M059J (cell line): ENCODE data around the gene EFCAB8. TPM values are rescaled to one million over a fixed set of nuclear protein-coding genes. Genes with fewer than 3 reads are reported as not detected.

Source experiments
- DNase-seq: peaks from one replicate; pipeline ENCODE4 v3.0.0-alpha.2; 2012; ENCODE audit warnings: low read depth
- total RNA-seq: library from RNA; depleted of rRNA; stranded (reverse); fragments of >200 nt; shearing (Covaris generic); gene quantifications from 2 replicates; pipeline ENCODE4 v1.2.3, GENCODE V29; 2014

The EFCAB8 gene
- total RNA-seq, 1 experiment from 2014 or later = not detected

- no peak for DNase-seq
Observed at GRCh38 chr20:32986331-32986966, 127.7 kb downstream of the EFCAB8 start.

- no peak for DNase-seq
Observed at GRCh38 chr20:32987044-32987825, 128.5 kb downstream of the EFCAB8 start.

- no peak for DNase-seq
Observed at GRCh38 chr20:32988008-32988407, 129.3 kb downstream of the EFCAB8 start.

DNA sequence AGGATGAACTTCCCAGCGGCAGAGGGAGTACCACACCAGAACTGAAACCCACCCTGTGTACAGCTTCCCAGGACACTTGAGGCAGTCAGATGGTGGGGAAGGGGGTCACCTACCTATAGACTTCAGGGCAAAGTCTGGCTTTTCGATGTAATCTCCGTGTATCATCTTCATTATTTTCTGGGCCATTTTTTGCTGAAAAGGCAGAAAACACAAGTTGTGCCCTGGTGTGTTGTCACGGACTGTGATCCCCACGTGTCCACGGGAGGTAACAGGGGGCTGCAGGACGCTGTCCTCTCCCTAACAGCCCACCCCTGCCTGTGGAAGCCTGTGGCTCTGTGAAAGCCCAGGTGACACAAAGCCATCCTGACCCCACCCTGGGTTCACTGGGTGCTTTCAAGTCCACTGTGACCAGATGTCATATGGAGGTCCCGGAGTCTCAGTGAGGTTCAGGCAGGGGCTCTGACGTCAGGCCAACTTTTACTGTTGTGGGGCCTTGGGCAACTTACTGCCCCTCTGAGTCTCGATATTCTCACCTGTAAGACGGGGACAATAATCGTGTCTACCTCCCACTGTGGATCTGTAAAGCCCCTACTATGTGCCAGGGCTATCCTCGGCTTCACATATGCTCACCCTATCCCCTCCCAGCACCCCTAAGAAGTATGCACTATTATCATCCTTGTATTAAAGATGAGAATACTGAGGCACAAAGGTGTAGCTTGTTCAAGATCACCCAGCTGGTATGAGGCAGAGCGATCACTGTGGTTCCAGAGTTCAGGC lies 131.0 kb downstream of the EFCAB8 start:
- no peak for DNase-seq

DNA sequence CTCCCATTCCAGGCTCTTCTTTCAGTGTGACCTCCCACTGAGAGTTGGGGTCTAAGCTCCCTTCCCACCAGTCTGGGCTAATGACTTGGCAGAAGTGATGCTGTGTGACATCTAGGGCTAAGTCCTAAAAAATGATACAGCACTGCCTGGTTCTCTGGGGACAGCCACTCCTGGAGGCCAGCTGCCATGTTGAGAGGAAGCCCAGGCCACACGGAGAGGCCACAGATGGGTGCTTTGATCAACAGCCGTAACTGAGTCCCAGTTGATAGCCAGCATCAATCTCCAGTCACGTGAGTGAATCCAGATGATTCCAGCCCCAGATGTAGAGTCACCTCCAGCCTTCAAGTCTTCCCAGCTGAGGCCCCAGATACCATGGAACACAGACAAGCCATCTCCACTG lies 131.7 kb downstream of the EFCAB8 start:
- DNase-seq = no peak

DNA sequence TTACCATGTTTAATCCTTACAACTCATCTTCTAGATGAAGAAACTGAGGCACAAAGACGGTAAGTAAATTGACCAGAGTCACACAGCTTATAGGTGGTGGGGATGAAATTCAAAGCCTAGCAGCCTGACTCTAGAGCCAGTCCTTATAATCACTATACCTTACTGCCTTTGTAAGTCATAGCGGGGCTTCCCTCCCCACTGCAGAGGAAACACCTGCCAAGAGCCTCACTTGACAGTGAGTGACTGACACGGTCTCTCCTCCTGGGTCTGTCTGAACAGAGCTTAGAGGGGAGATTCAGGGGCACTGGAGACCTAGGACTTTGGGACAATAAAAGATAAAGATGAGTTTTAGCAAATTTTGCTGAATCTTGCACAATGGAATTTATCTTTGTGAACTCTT lies 132.7 kb downstream of the EFCAB8 start:
- no peak for DNase-seq

- no peak for DNase-seq
Observed at GRCh38 chr20:32991792-32992641, 133.3 kb downstream of the EFCAB8 start.

GRCh38 chr20:32993496-32994050 lies 134.8 kb downstream of the EFCAB8 start:
- DNase-seq = no peak

DNA sequence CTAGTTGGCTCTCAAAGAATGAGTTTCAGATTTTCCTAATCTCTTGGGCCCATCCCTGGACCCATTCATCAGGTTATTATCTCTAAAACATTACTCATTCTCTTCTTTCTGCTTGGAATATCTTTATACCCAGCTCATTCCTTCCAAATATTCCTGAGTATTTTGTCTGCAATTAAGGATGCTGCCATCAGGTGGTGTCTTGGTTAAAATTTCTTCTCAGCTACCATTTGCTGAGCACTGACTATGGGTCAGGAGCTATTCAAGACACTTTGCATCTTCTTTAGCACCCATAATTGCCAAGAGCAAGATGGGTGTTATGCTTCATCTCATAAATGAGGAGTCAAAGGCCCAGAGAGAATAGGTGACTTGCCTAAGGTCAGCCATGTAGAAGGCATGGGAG lies 137.1 kb downstream of the EFCAB8 start:
- DNase-seq = no peak

DNA sequence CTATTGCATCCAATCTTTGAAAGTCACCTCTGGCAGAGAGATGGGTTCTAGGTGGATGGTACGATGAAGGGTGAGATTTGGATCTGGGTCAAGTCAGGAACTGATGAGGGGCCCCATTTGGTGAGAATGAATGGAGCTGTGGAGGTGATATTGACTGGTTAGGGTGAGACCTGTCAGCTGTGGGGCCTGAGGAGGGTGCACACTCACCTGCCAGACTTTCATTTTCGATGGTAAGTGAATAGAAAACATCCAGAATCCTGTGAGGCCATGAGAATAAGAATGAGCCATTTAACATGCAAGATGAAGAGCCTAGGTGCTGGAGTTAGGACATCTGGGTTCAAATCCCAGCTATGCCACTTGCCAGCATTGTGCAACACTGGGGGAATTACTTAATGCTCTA lies 138.7 kb downstream of the EFCAB8 start:
- DNase-seq = no peak

DNA sequence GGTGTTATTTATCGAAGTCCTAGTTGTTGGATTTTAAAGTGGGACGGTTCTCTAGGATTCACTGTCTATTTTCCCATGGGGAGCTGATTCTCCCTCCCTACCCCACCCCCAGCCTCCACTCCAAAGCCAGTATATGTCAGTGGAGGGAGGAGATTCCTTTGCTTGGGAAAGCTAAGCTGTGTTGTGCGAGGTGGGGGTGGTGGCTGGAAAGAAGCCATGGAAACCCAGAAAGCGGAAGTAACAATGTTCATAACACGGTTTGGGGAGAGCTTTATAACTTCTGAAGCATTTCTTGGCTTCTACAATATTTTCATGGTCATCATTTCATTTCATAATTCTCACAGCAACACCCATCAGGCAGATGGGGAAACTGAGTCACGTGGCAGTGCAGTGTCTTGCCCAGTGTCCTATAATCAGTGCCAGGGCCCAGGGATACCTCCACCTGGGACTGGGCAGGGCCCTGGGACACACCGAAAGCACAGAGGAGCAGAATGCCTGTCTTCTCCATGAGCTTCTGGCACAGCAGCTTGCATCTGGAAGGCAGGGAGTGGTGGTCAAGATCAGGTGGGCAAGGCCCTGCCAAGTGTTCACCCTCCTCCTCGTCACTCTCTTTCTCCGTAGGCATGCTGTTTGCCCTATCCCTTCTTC lies 141.0 kb downstream of the EFCAB8 start:
- DNase-seq = no peak

- DNase-seq = no peak
Observed at GRCh38 chr20:33000802-33001466, 142.2 kb downstream of the EFCAB8 start.

GRCh38 chr20:33002087-33002808 lies 143.5 kb downstream of the EFCAB8 start:
- no peak for DNase-seq

DNA sequence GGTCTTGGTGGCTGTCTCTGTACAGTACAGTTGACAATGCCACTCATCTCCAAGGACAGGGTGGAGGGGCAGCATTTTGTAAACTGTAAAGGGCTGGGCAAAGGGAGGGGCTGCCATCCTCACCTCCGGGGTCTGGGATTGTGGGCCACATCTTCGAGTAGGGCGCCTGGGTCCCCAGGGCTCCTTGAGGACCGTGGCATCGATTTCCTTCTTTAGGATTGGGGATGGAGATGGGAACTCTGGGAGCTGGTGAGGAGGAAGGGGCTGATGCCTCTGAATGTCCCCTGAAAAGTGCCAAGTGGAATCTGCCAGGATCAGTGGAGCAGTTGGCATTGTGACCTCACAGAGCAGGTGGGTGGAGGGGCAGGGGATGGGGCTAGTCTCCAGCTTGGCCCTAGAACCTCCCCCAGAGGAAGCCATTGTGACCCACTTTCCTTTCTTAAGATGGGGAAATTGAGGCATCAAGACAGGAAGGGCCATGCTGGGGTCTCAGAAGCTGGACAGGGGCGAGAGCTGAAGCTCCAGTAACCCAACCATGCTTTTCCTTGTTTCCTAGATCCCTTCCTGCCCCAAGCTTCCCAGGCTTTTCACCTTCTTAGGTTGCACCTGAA lies 145.5 kb downstream of the EFCAB8 start, which contains the start of gene SUN5:
Gene SUN5 (minus strand): TSS at position 293 of the 611 bp plus-strand sequence. CDS start 93 bp downstream, at position 200.
- no peak for DNase-seq

DNA sequence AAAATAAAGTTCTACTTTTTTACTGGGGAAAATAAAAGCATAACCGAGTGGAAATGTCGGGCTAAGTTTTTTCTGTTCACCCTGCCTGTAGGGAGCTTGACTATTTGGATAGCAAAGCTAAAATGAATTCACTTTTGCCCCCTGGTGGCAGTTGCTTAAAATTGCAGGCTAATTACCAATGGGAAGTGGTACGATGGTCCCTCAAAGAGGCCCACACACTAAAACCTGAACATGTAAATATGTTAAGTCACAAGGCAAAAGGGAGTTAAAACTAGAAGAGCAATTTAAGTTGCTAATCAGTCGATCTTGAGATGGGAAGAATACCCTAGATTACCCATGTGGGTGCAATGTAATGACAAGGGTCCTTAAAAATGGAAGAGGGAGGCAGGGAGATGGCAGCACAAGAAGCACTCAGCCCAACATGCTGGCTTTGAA lies 146.4 kb downstream of the EFCAB8 start:
- no peak for DNase-seq

DNA sequence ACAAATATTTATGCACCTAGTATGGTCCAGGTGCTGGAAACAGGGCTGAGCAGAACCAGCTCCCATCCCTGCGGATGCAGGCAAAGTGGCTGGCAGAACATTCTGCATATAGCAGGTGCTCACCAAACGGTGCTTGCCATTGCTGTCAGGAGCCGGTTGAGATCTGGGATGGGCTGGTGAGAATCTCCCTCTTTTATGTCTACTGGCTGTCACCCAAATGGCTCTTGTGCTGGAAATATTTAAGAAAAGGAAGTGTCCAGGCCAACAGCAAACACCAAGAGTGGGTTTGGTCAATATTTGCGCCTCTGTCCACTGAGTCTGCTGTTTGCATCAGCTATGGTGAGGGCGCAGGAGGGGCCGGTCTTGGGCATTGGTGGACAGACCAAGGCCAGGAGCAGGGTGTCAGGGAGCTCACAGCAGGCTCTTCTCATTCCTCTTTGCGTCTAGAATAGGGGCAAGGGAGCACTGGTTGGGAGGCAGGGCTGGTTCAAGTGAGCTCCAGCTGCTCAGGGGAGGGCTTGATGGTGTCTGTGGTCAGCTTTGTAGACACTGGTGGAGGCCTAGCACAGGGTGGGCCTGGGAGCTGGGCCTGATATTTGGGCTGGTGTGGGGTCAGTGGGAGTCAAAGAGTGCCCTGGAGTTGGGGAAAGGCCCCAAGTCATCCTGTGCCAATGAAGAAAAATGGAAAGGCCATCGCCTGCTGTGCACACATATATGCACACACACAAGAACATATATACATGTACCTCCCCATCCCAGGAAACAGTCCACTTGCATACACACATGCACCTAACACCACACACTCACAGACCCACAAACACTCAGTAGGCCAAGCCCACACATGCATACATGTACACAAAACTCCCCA lies 147.4 kb downstream of the EFCAB8 start:
- DNase-seq = no peak

DNA sequence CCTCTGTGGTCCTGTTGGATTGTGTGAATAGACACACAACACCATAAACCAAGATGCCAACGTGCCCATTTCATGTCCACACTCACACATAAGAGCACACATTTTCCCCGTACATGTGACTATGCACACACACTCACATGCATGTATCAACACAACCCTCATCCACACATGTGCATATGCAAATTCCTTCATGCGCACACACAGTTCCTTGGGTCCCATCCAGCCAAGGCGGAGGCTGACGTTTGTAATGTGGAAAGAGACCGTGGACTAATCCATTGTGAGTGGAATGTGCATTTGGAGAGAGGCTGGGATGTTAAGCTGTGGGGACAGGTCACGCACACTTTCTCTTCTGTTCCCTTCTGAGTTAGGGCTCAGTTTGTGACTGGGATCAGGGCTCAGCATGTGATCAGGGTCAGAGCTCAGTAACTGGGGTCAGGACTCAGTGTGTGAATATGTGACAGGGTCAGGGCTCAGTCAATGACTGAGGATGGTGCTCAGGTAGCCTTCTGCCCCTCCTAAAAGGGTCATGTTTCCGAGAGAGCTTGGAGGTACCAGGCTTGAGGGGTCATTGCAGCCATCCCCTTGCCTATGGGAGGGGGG lies 148.2 kb downstream of the EFCAB8 start:
- DNase-seq = no peak
